ENCODE measurements around the gene ASTN2.

The ASTN2 gene

GRCh38 chr9:117400171-117400570, 14.7 kb downstream of the ASTN2 start:
- no peak for TF ChIP-seq CTCF (IDR thresholded peaks at IDR 0.05; ENCODE audit: insufficient read depth, low read length, poor library complexity, severe bottlenecking)
- Histone ChIP-seq H3K27me3 (replicated peaks; ENCODE audit: control insufficient read depth, insufficient read depth, low read length) (no peaks in the 10 kb centered on the region; the same call in 1 of the 2 replicates), H3K36me3 (ENCODE audit: control insufficient read depth, insufficient read depth, low read length) (no peaks in the 10 kb centered on the region), H3K4me3 (replicated peaks; ENCODE audit: low read depth, low read length) (no peak overlapping the region)
- no peak for DNase-seq (ENCODE audit: extremely low read depth, insufficient read length)

- no peaks in the 10 kb centered on the region for H3K27me3 ChIP-seq (replicated peaks; ENCODE audit: control insufficient read depth, insufficient read depth, low read length)
- no peaks in the 10 kb centered on the region for H3K36me3 ChIP-seq (ENCODE audit: control insufficient read depth, insufficient read depth, low read length)
- TF ChIP-seq CTCF (IDR thresholded peaks at IDR 0.05; ENCODE audit: insufficient read depth, low read length, poor library complexity, severe bottlenecking): no peak
- H3K4me3 ChIP-seq (replicated peaks; ENCODE audit: low read depth, low read length): no peak overlapping the region
- no peak for DNase-seq (ENCODE audit: extremely low read depth, insufficient read length)
Measured at GRCh38 chr9:117395151-117395650, 19.7 kb downstream of the ASTN2 start.

GRCh38 chr9:117394655-117395054, 20.2 kb downstream of the ASTN2 start:
- DNase-seq (ENCODE audit: extremely low read depth, insufficient read length): no peak
- Histone ChIP-seq H3K4me3 (replicated peaks; ENCODE audit: low read depth, low read length) (no peak overlapping the region), H3K36me3 (ENCODE audit: control insufficient read depth, insufficient read depth, low read length) (no peaks in the 10 kb centered on the region), H3K27me3 (replicated peaks; ENCODE audit: control insufficient read depth, insufficient read depth, low read length) (no peaks in the 10 kb centered on the region)
- no peak for TF ChIP-seq CTCF (IDR thresholded peaks at IDR 0.05; ENCODE audit: insufficient read depth, low read length, poor library complexity, severe bottlenecking)

- no peak for DNase-seq (ENCODE audit: extremely low read depth, insufficient read length)
Measured at GRCh38 chr9:117392992-117393391, 21.9 kb downstream of the ASTN2 start.

GRCh38 chr9:117387422-117387821, 27.4 kb downstream of the ASTN2 start:
- Histone ChIP-seq H3K27me3 (replicated peaks; ENCODE audit: control insufficient read depth, insufficient read depth, low read length) (no peaks in the 10 kb centered on the region), H3K4me3 (replicated peaks; ENCODE audit: low read depth, low read length) (no peak overlapping the region), H3K36me3 (ENCODE audit: control insufficient read depth, insufficient read depth, low read length) (no peaks in the 10 kb centered on the region)
- DNase-seq (ENCODE audit: extremely low read depth, insufficient read length): no peak
- TF ChIP-seq CTCF (IDR thresholded peaks at IDR 0.05; ENCODE audit: insufficient read depth, low read length, poor library complexity, severe bottlenecking): no peak

More at GRCh38 chr9:117392992-117393391, 21.9 kb downstream of the ASTN2 start:
- Histone ChIP-seq H3K4me3 (replicated peaks; ENCODE audit: low read depth, low read length) (no peak overlapping the region), H3K36me3 (ENCODE audit: control insufficient read depth, insufficient read depth, low read length) (no peaks in the 10 kb centered on the region), H3K27me3 (replicated peaks; ENCODE audit: control insufficient read depth, insufficient read depth, low read length) (no peaks in the 10 kb centered on the region)
- TF ChIP-seq CTCF (IDR thresholded peaks at IDR 0.05; ENCODE audit: insufficient read depth, low read length, poor library complexity, severe bottlenecking): no peak

- no peaks in the 10 kb centered on the region for H3K27me3 ChIP-seq (replicated peaks; ENCODE audit: control insufficient read depth, insufficient read depth, low read length)
- no peak overlapping the region for H3K4me3 ChIP-seq (replicated peaks; ENCODE audit: low read depth, low read length)
- DNase-seq (ENCODE audit: extremely low read depth, insufficient read length): no peak
- TF ChIP-seq CTCF (IDR thresholded peaks at IDR 0.05; ENCODE audit: insufficient read depth, low read length, poor library complexity, severe bottlenecking): no peak
- H3K36me3 ChIP-seq (ENCODE audit: control insufficient read depth, insufficient read depth, low read length): no peaks in the 10 kb centered on the region
Measured at GRCh38 chr9:117379341-117379740, 35.5 kb downstream of the ASTN2 start.

All from GM06990 (cell line).